Muscle of leg (tissue), 9 donors: ENCODE results near the gene CD300A. TPM values are rescaled to one million over a fixed set of nuclear protein-coding genes. Genes with fewer than 3 reads are reported as not detected.

ENCODE experiments used
- polyA plus RNA-seq, 8 donors: library from polyadenylated mRNA; unstranded; fragments of 120-200 nt; gene quantifications; one replicate each; pipeline versions ENCODE4 v1.2.1 to v1.2.3, GENCODE V29; 2013; ENCODE audit warnings: inconsistent platforms in 1 of 8, low replicate concordance in 1 of 8; ENCODE audit not compliant: insufficient read length in 8 of 8, insufficient read depth in 1 of 8
- total RNA-seq: library from RNA; stranded (reverse); fragments of 120-200 nt; gene quantifications from one replicate; pipeline ENCODE4 v1.2.4, GENCODE V29; 2013

The CD300A gene
- total and polyA plus RNA-seq, 9 donors, result 1.7 to 4.0 (median 2.4) TPM

Other genes with a start within 250 kb of the CD300A start
- gene DNAI2, start 192.4 kb upstream of the CD300A start, total RNA-seq, result 0.09 TPM
- gene DNAI2, start 192.4 kb upstream of the CD300A start, polyA plus RNA-seq, result under 1 TPM in 5 of 8 donors, not detected in 3; 0.12 to 0.38 (median 0.19) TPM
- gene KIF19, start 140.4 kb upstream of the CD300A start, total RNA-seq, result 1.6 TPM
- gene KIF19, start 140.4 kb upstream of the CD300A start, polyA plus RNA-seq, result 1 to 10 TPM in 7 of 8 donors, under 1 TPM in 1; 0.74 to 2.5 (median 1.7) TPM
- not detected for gene BTBD17, start 104.8 kb upstream of the CD300A start, total RNA-seq
- under 1 TPM in 6 of 8 donors, not detected in 2; 0.06 to 0.28 (median 0.11) TPM for gene BTBD17, start 104.8 kb upstream of the CD300A start, polyA plus RNA-seq
- 0.04 TPM for gene GPR142, start 99.1 kb upstream of the CD300A start, total RNA-seq
- gene GPR142, start 99.1 kb upstream of the CD300A start, polyA plus RNA-seq, result under 1 TPM in 6 of 8 donors, not detected in 2; 0.13 to 0.28 (median 0.20) TPM
- 56.0 TPM for gene GPRC5C, start 34.5 kb upstream of the CD300A start, total RNA-seq
- 10 to 100 TPM; 16.2 to 37.5 (median 32.3) TPM for gene GPRC5C, start 34.5 kb upstream of the CD300A start, polyA plus RNA-seq
- 0.04 TPM for gene CD300LB, start 64.8 kb downstream of the CD300A start, total RNA-seq
- under 1 TPM; 0.07 to 0.35 (median 0.19) TPM for gene CD300LB, start 64.8 kb downstream of the CD300A start, polyA plus RNA-seq
- 0.31 TPM for gene CD300C, start 79.5 kb downstream of the CD300A start, total RNA-seq
- under 1 TPM; 0.29 to 0.75 (median 0.44) TPM for gene CD300C, start 79.5 kb downstream of the CD300A start, polyA plus RNA-seq
- gene CD300H, start 100.9 kb downstream of the CD300A start, total RNA-seq, result not detected
- under 1 TPM in 2 of 8 donors, not detected in 6; 0.27 to 0.28 TPM for gene CD300H, start 100.9 kb downstream of the CD300A start, polyA plus RNA-seq
- not detected for gene CD300LD, start 125.6 kb downstream of the CD300A start, total RNA-seq
- not detected for gene CD300LD, start 125.6 kb downstream of the CD300A start, polyA plus RNA-seq
- 0.09 TPM for gene CD300E, start 157.1 kb downstream of the CD300A start, total RNA-seq
- under 1 TPM; 0.07 to 0.49 (median 0.17) TPM for gene CD300E, start 157.1 kb downstream of the CD300A start, polyA plus RNA-seq
- gene CD300LF, start 246.3 kb downstream of the CD300A start, total RNA-seq, result 0.22 TPM
- under 1 TPM; 0.21 to 0.65 (median 0.47) TPM for gene CD300LF, start 246.3 kb downstream of the CD300A start, polyA plus RNA-seq